ENCODE measurements around the gene S100G. TPM values are rescaled to one million over a fixed set of nuclear protein-coding genes. Genes with fewer than 3 reads are reported as not detected.

S100G gene
- total and polyA plus RNA-seq, 2 of the 4 experiments (the other 2 are of a cell fraction): not detected

- H3K4me1 ChIP-seq (ENCODE audit: control insufficient read depth, insufficient read depth, low read length): no peaks in the 10 kb centered on the region
- no peaks in the 10 kb centered on the region for H3K9me3 ChIP-seq (ENCODE audit: control insufficient read depth, insufficient read depth, low read length)
- no peak overlapping the region for H3K27ac ChIP-seq (ENCODE audit: insufficient read depth, low read length)
- H3K23ac ChIP-seq (ENCODE audit: low read depth, low read length): no peak overlapping the region
- H3K4me2 ChIP-seq (ENCODE audit: low read depth, low read length): no peak overlapping the region
- ChIA-PET POLR2A (ENCODE audit: unreplicated experiment) (no interaction called here), CTCF (no interaction called here)
- H3K14ac ChIP-seq (replicated peaks; ENCODE audit: low read depth, low read length): no peak overlapping the region
- no peak overlapping the region for H3K18ac ChIP-seq (ENCODE audit: low read depth, low read length)
- no peak overlapping the region for H2BK120ac ChIP-seq (ENCODE audit: low read depth, low read length)
- no TSS peak for BruUV-seq (replicated peaks)
- H3K4ac ChIP-seq (ENCODE audit: low read depth, low read length): no peak overlapping the region
- H2AFZ ChIP-seq (replicated peaks; ENCODE audit: low read length, poor library complexity): no peak overlapping the region
- no peak overlapping the region for H4K91ac ChIP-seq (ENCODE audit: insufficient read depth, low read depth, low read length)
- TF ChIP-seq RCOR1 (IDR thresholded peaks at IDR 0.05; ENCODE audit: insufficient replicate concordance, low read length) (no peak), MAFK (IDR thresholded peaks at IDR 0.05; ENCODE audit: low read depth, low read length) (peak; percentile 67)
- H4K5ac ChIP-seq (ENCODE audit: low read depth, low read length): no peak overlapping the region
- DNase-seq: no peak
- WGBS, 2 experiments (ENCODE audit: extremely low coverage in 2 of 2, insufficient read length in 1 of 2): no CpG with 5 or more reads among the region's 5 CpGs
- dilution Hi-C loops (cut with HindIII; ENCODE audit: low sequenced_read_pairs, unreplicated experiment): no loop called here
- ATAC-seq (ENCODE audit: low read depth): no peak
- no peaks in the 10 kb centered on the region; the same call in 1 of the 2 replicates for H3K27me3 ChIP-seq (ENCODE audit: control insufficient read depth, insufficient read depth, low read length)
- peaks cover 4% of the 10 kb centered on the region; the same call in 1 of the 2 replicates for H3K36me3 ChIP-seq (ENCODE audit: control insufficient read depth, insufficient read depth, low read length)
- H4K20me1 ChIP-seq (ENCODE audit: insufficient read depth, low read length): no peaks in the 10 kb centered on the region
- no peak overlapping the region for H3K4me3 ChIP-seq (ENCODE audit: insufficient read depth, low read depth, low read length)
- intact Hi-C loops (cut with micrococcal nuclease): no loop called here
- no peak overlapping the region for H4K8ac ChIP-seq (ENCODE audit: low read depth in 2 of 2, low read length in 2 of 2)
- no peak overlapping the region for H3K9ac ChIP-seq (ENCODE audit: low read depth, low read length)
- H2AK5ac ChIP-seq (ENCODE audit: low read depth, low read length): no peak overlapping the region
- no peaks in the 10 kb centered on the region; a peak in 1 of 4 replicates for H3K79me1 ChIP-seq (ENCODE audit: low read depth in 1 of 2, low read length in 2 of 2)
- no peak overlapping the region for H2AK9ac ChIP-seq (replicated peaks; ENCODE audit: low read depth, low read length, poor library complexity)
- no peaks in the 10 kb centered on the region for H3K9me1 ChIP-seq (ENCODE audit: insufficient read depth, low read length)
- in situ Hi-C loops (cut with MboI; ENCODE audit: low sequenced_read_pairs): no loop called here
- no peak overlapping the region for H2BK20ac ChIP-seq (ENCODE audit: low read depth, low read length)
- H3K56ac ChIP-seq (ENCODE audit: extremely low read depth, insufficient read depth, low read length): no peak overlapping the region
- H2BK15ac ChIP-seq (ENCODE audit: low read depth, low read length): no peak overlapping the region
- no peak overlapping the region for H2BK5ac ChIP-seq (ENCODE audit: low read depth, low read length, poor library complexity, severe bottlenecking)
Observed at GRCh38 chrX:16635040-16635439, 14.9 kb upstream of the S100G start.
